ENCODE measurements around the gene PCYT1A.
A peak's percentile ranks its signal among the peaks of the same experiment; 100 is the strongest.
"Not testable (repeated sequence)": the region's sequence is repeated elsewhere in the genome, so short reads cannot be mapped to it uniquely, and the experiment has no call there.

The PCYT1A gene

GRCh38 chr3:196287090-196287439, 461 bp downstream of the PCYT1A start:
- DNase-seq (ENCODE audit: low spot score), result no peak

DNA sequence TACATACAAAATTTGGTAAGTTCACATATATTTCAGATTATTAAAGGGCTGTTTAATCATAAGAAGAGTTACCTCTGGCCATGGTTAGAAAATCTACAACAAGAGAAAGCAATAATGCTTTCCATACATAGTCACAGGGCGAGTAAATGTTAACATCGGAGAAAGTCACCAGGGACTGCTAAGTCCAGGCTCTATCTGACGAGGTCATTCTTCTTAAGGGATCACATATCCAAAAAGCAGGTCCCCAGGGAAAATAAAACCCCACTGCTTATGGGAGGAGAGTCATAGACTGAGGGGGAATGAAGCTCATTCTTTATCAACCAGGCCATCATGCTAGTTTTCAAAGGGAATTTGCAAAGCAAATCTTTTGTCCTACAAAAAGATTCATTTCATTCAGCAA, 3.1 kb downstream of the PCYT1A start:
- no peak for DNase-seq (ENCODE audit: low spot score)

GRCh38 chr3:196281962-196282361, 5.6 kb downstream of the PCYT1A start:
- DNase-seq (ENCODE audit: low spot score), result no peak

- no peak for DNase-seq (ENCODE audit: low spot score)
These were observed 6.7 kb downstream of the PCYT1A start for GRCh38 chr3:196280689-196281440.

GRCh38 chr3:196275126-196275525, 12.4 kb downstream of the PCYT1A start:
- DNase-seq (ENCODE audit: low spot score), result no peak

- no peak for DNase-seq (ENCODE audit: low spot score)
These were observed 12.9 kb downstream of the PCYT1A start for GRCh38 chr3:196274585-196274984.

- DNase-seq (ENCODE audit: low spot score), result no peak
These were observed 13.9 kb downstream of the PCYT1A start for GRCh38 chr3:196273655-196274054.

- no peak for DNase-seq (ENCODE audit: low spot score)
These were observed 14.7 kb downstream of the PCYT1A start for GRCh38 chr3:196272826-196273225.

GRCh38 chr3:196270499-196270898, 17.0 kb downstream of the PCYT1A start:
- DNase-seq (ENCODE audit: low spot score), result peak; percentile 34

DNA sequence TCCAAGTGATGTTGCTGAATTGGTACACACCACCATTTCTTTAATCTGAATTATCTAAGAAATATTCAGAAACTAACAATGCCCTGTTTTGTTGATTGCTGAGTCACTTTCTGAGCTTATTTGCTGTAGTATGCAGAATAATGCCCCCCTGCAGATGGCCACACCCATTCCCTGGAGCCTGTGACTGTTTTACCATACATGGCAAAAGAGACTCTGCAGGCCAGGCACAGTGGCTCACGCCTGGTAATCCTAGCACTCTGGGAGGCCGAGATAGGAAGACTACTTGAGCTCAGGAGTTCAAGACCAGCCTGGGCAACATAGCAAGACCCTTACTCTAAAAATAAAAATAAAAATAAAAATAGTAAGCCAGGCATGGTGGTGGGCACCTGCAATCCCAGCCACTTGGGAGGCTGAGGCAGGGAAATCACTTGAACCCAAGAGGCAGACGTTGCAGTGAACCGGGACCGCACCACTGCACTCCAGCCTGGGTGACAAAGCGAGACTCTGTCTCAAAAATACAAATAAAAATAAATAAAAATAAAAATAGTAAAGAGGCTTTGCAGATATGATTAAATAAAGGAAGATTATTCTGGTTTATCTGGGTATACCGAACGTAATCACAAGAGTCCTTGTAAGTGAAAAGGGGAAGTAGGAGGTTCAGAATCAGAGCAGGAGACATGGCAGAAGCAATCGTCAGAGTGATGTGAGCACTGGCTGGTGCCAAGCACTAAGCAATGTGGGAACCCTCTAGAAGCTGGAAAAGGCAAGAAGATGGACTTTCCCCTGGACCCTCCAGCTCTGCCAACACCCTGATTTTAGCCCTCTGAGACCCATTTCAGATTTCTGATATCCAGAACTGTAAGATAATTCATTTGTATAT, 19.0 kb downstream of the PCYT1A start:
- no peak for DNase-seq (ENCODE audit: low spot score)

DNA sequence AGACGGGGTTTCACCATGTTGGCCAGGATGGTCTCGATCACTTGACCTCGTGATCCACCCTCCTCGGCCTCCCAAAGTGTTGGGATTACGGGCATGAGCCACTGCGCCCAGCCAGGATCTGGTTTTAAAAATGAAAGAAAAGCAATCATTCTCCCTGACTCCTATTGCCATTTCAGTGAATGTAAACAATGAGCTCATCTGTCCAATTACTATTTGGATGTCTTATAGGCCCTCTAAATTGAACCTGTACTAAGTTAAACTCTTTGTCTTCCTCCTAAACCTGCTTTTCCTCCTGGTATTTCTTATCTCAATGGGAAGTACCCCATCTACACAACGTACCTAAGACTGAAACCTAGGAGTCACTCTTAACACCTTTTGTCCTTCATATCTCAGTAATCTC, 23.7 kb downstream of the PCYT1A start:
- DNase-seq (ENCODE audit: low spot score), result no peak

- no peak for DNase-seq (ENCODE audit: low spot score)
These were observed 26.7 kb downstream of the PCYT1A start for GRCh38 chr3:196260784-196261183.

DNA sequence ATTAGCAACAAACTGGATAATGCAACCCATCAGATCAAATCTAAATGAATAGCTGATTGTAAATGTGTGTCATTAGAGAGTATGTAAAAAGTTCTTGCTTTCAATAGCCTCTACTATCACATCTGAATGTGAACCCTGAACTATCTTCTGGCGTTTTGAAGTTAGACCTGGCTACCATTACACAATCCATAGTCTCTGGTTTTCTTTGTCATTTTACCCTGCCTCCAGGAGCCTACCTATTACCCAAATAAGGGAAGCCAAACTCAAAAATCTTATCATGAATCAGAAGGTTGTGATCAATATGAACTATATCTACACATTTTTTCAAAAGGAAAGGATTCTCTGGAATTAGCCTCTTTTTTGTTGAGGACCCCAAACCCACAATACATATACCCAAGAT, 31.8 kb downstream of the PCYT1A start:
- no peak for DNase-seq (ENCODE audit: low spot score)

GRCh38 chr3:196254376-196255283, 32.9 kb downstream of the PCYT1A start:
- no peak for DNase-seq (ENCODE audit: low spot score)

DNA sequence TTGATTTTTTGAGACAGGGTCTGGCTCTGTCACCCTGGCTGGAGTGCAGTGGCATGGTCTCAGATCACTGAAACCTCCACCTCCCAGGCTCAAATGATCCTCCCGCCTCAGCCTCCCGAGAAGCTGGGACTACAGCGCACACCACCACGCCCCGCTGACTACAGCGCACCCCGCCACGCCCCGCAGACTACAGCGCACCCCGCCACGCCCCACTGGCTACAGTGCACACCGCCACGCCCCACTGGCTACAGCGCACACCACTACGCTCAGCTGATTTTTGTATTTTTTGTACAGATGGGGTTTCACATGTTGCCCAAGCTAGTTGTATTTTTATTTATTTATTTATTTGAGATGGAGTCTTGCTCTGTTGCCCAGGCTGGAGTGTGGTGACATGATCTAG, 35.6 kb downstream of the PCYT1A start:
- DNase-seq (ENCODE audit: low spot score), result no peak

GRCh38 chr3:196246612-196247308, 40.8 kb downstream of the PCYT1A start:
- DNase-seq (ENCODE audit: low spot score), result no peak

- DNase-seq (ENCODE audit: low spot score), result not testable (repeated sequence)
These were observed 43.4 kb downstream of the PCYT1A start for GRCh38 chr3:196244166-196244565.

GRCh38 chr3:196241704-196242103, 45.8 kb downstream of the PCYT1A start:
- no peak for DNase-seq (ENCODE audit: low spot score)

- DNase-seq (ENCODE audit: low spot score), result no peak
These were observed 47.1 kb downstream of the PCYT1A start for GRCh38 chr3:196240424-196240823.

GRCh38 chr3:196238612-196239560, 48.6 kb downstream of the PCYT1A start:
- no peak for DNase-seq (ENCODE audit: low spot score)

GRCh38 chr3:196237203-196237602, 50.3 kb downstream of the PCYT1A start:
- no peak for DNase-seq (ENCODE audit: low spot score)
